SK-N-SH treated with all-trans-retinoic acid at 6 μM for 48 hours (cell line): Measurements from ENCODE around the gene UBR3.

ENCODE experiments used
- ATAC-seq: fragments of 200-7000 bp; cut with Tn5 transposase; 3 replicates; pipeline ENCODE4 v1.9.1; 2020; ENCODE audit warnings: mild to moderate bottlenecking, moderate library complexity
- ARNTL ChIP-seq: fragments of 450-650 bp; formaldehyde crosslinking; IDR thresholded peaks from 2 replicates; pipeline ENCODE4 v1.5.0; 2020; ENCODE audit warnings: low read depth, mild to moderate bottlenecking, moderate library complexity, borderline replicate concordance
- CREB5 ChIP-seq: fragments of 250-450 bp; sonication (Bioruptor Pico); IDR thresholded peaks from 2 replicates; pipeline ENCODE4 v1.5.1; 2020; ENCODE audit warnings: low read depth, mild to moderate bottlenecking, moderate library complexity
- CSDC2 ChIP-seq: fragments of 250-450 bp; sonication (Bioruptor Pico); IDR thresholded peaks from 2 replicates; pipeline ENCODE4 v1.5.0; 2020; ENCODE audit warnings: mild to moderate bottlenecking, moderate library complexity
- CSRNP3 ChIP-seq: fragments of 250-450 bp; sonication (Bioruptor Pico); IDR thresholded peaks from 2 replicates; pipeline ENCODE4 v1.5.1; 2021; ENCODE audit warnings: mild to moderate bottlenecking, moderate library complexity
- ESRRG ChIP-seq: fragments of 250-450 bp; sonication (Bioruptor Pico); IDR thresholded peaks from 2 replicates; pipeline ENCODE4 v1.6.1; 2021; ENCODE audit warnings: mild to moderate bottlenecking
- GLIS3 ChIP-seq: fragments of 250-450 bp; sonication (Bioruptor Pico); IDR thresholded peaks from 2 replicates; pipeline ENCODE4 v1.5.0; 2020; ENCODE audit warnings: mild to moderate bottlenecking, moderate library complexity
- ISL1 ChIP-seq: fragments of 250-450 bp; sonication (Bioruptor Pico); IDR thresholded peaks from 2 replicates; pipeline ENCODE4 v2.1.2; 2022; ENCODE audit warnings: mild to moderate bottlenecking, moderate library complexity
- OSR1 ChIP-seq: fragments of 250-450 bp; sonication (Bioruptor Pico); IDR thresholded peaks from 2 replicates; pipeline ENCODE4 v1.8.0; 2022; ENCODE audit warnings: moderate library complexity, mild to moderate bottlenecking, inconsistent platforms
- PATZ1 ChIP-seq: fragments of 250-450 bp; sonication (Bioruptor Pico); IDR thresholded peaks from 2 replicates; pipeline ENCODE4 v1.8.0; 2020; ENCODE audit warnings: mild to moderate bottlenecking, moderate library complexity, borderline replicate concordance
- POU6F1 ChIP-seq: fragments of 250-450 bp; sonication (Bioruptor Pico); IDR thresholded peaks from 2 replicates; pipeline ENCODE4 v1.8.0; 2021; ENCODE audit warnings: low read depth, mild to moderate bottlenecking, moderate library complexity, borderline replicate concordance
- PPARA ChIP-seq: fragments of 250-450 bp; sonication (Bioruptor Pico); IDR thresholded peaks from 2 replicates; pipeline ENCODE4 v1.5.0; 2020; ENCODE audit warnings: mild to moderate bottlenecking, borderline replicate concordance
- RARB ChIP-seq: fragments of 250-450 bp; sonication (Bioruptor Pico); IDR thresholded peaks from 2 replicates; pipeline ENCODE4 v1.8.0; 2021; ENCODE audit warnings: mild to moderate bottlenecking, moderate library complexity
- SNAI2 ChIP-seq: fragments of 250-450 bp; sonication (Bioruptor Pico); IDR thresholded peaks from 2 replicates; pipeline ENCODE4 v1.5.0; 2020; ENCODE audit warnings: mild to moderate bottlenecking, moderate library complexity
- TCF4 ChIP-seq: fragments of 250-450 bp; sonication (Bioruptor Pico); IDR thresholded peaks from 2 replicates; pipeline ENCODE4 v1.8.0; 2021; ENCODE audit warnings: mild to moderate bottlenecking, moderate library complexity, borderline replicate concordance
- TOX ChIP-seq: fragments of 250-450 bp; sonication (Bioruptor Pico); IDR thresholded peaks from 2 replicates; pipeline ENCODE4 v1.8.0; 2021; ENCODE audit warnings: mild to moderate bottlenecking, moderate library complexity, borderline replicate concordance
- TSHZ2 ChIP-seq: fragments of 250-450 bp; sonication (Bioruptor Pico); IDR thresholded peaks from 2 replicates; pipeline ENCODE4 v1.5.0; 2020; ENCODE audit warnings: mild to moderate bottlenecking, moderate library complexity
- ZC3H10 ChIP-seq: fragments of 250-450 bp; sonication (Bioruptor Pico); IDR thresholded peaks from 2 replicates; pipeline ENCODE4 v1.5.1; 2021; ENCODE audit warnings: mild to moderate bottlenecking, moderate library complexity
- ZFP3 ChIP-seq: fragments of 250-450 bp; sonication (Bioruptor Pico); IDR thresholded peaks from 2 replicates; pipeline ENCODE4 v1.5.0; 2020; ENCODE audit warnings: mild to moderate bottlenecking, moderate library complexity
- ZFP30 ChIP-seq: fragments of 450-650 bp; formaldehyde crosslinking; IDR thresholded peaks from 2 replicates; pipeline ENCODE4 v1.5.0; 2022; ENCODE audit warnings: mild to moderate bottlenecking, moderate library complexity
- ZNF565 ChIP-seq: fragments of 450-650 bp; formaldehyde crosslinking; conservative IDR thresholded peaks from 2 replicates; pipeline ENCODE4 v1.5.0; 2020; ENCODE audit warnings: low read depth, mild to moderate bottlenecking, moderate library complexity
- ZNF70 ChIP-seq: fragments of 450-650 bp; formaldehyde crosslinking; IDR thresholded peaks from 2 replicates; pipeline ENCODE4 v1.5.0; 2020; ENCODE audit warnings: mild to moderate bottlenecking, moderate library complexity
- ZNF8 ChIP-seq: fragments of 450-650 bp; formaldehyde crosslinking; IDR thresholded peaks from 2 replicates; pipeline ENCODE4 v1.5.0; 2020; ENCODE audit warnings: mild to moderate bottlenecking, moderate library complexity

Gene UBR3

GRCh38 chr2:169790581-169790980 is 36.7 kb upstream of the UBR3 start:
- ATAC-seq: no peak

GRCh38 chr2:169795181-169795580 is 32.1 kb upstream of the UBR3 start:
- no peak for ATAC-seq
- TF ChIP-seq GLIS3 (CRISPR knock-in tag): no peak
- TF ChIP-seq ZFP30: no peak
- TF ChIP-seq OSR1 (CRISPR knock-in tag): no peak
- TF ChIP-seq RARB (CRISPR knock-in tag): no peak
- no peak for TF ChIP-seq CSRNP3 (CRISPR knock-in tag)
- TF ChIP-seq ZNF70: no peak
- TF ChIP-seq ZNF8 (CRISPR knock-in tag): no peak
- no peak for TF ChIP-seq ESRRG
- no peak for TF ChIP-seq TCF4 (CRISPR knock-in tag)
- no peak for TF ChIP-seq PATZ1 (CRISPR knock-in tag)
- no peak for TF ChIP-seq PPARA
- TF ChIP-seq ZNF565 (CRISPR knock-in tag): no peak
- TF ChIP-seq CREB5 (CRISPR knock-in tag): no peak
- no peak for TF ChIP-seq ZC3H10 (CRISPR knock-in tag)
- no peak for TF ChIP-seq TSHZ2
- no peak for TF ChIP-seq ARNTL (CRISPR knock-in tag)
- TF ChIP-seq ISL1 (CRISPR knock-in tag): no peak
- no peak for TF ChIP-seq SNAI2 (CRISPR knock-in tag)

More at GRCh38 chr2:169790581-169790980, 36.7 kb upstream of the UBR3 start:
- no peak for TF ChIP-seq ISL1 (CRISPR knock-in tag)
- no peak for TF ChIP-seq GLIS3 (CRISPR knock-in tag)
- TF ChIP-seq, all 23 proteins: peak for 0

- ATAC-seq: no peak
- TF ChIP-seq ZC3H10 (CRISPR knock-in tag): no peak
- TF ChIP-seq CSDC2 (CRISPR knock-in tag): no peak
- no peak for TF ChIP-seq RARB (CRISPR knock-in tag)
Measured at GRCh38 chr2:169796441-169796840, 30.8 kb upstream of the UBR3 start.

- TF ChIP-seq CREB5 (CRISPR knock-in tag) (no peak), TOX (CRISPR knock-in tag) (no peak), ESRRG (no peak), ZNF8 (CRISPR knock-in tag) (no peak)
Measured at GRCh38 chr2:169797601-169798000, 29.7 kb upstream of the UBR3 start.

GRCh38 chr2:169798397-169798717 is 28.9 kb upstream of the UBR3 start:
- no peak for ATAC-seq

More at GRCh38 chr2:169797601-169798000, 29.7 kb upstream of the UBR3 start:
- ATAC-seq: no peak

More at GRCh38 chr2:169798397-169798717, 28.9 kb upstream of the UBR3 start:
- TF ChIP-seq ARNTL (CRISPR knock-in tag) (no peak), POU6F1 (CRISPR knock-in tag) (no peak), GLIS3 (CRISPR knock-in tag) (no peak), TCF4 (CRISPR knock-in tag) (no peak), ZFP3 (CRISPR knock-in tag) (no peak), RARB (CRISPR knock-in tag) (no peak)
